HepG2 (cell line): ENCODE data around the gene COMP. TPM values are rescaled to one million over a fixed set of nuclear protein-coding genes. Genes with fewer than 3 reads are reported as not detected.
A peak's percentile ranks its signal among the peaks of the same experiment; 100 is the strongest.

Source experiments
- CENPT ChIP-seq: sonication (generic); formaldehyde crosslinking; IDR thresholded peaks from 2 replicates; pipeline ENCODE4 v1.8.0; 2022; ENCODE audit warnings: low read depth, mild to moderate bottlenecking, moderate library complexity, missing genetic modification reagents
- CHCHD3 ChIP-seq: sonication (generic); formaldehyde crosslinking; IDR thresholded peaks from 2 replicates; pipeline ENCODE4 v1.8.0; 2022; ENCODE audit warnings: mild to moderate bottlenecking, missing genetic modification reagents, moderate library complexity
- DRAP1 ChIP-seq: IDR thresholded peaks from 2 replicates; pipeline ENCODE4 v1.6.1; 2016; ENCODE audit warnings: missing genetic modification reagents, missing compliant biosample characterization
- ETV5 ChIP-seq: IDR thresholded peaks from 2 replicates; pipeline ENCODE4 v1.6.1; 2018; ENCODE audit warnings: missing biosample characterization, missing genetic modification reagents, inconsistent platforms, borderline replicate concordance
- FLYWCH1 ChIP-seq: sonication (generic); formaldehyde crosslinking; IDR thresholded peaks from 2 replicates; pipeline ENCODE4 v1.8.1; 2023; ENCODE audit warnings: mild to moderate bottlenecking, missing genetic modification reagents
- GLMP ChIP-seq: sonication (generic); formaldehyde crosslinking; IDR thresholded peaks from 2 replicates; pipeline ENCODE4 v1.9.0; 2021; ENCODE audit warnings: missing genetic modification reagents, mild to moderate bottlenecking, borderline replicate concordance
- GZF1 ChIP-seq: sonication (generic); formaldehyde crosslinking; IDR thresholded peaks from 2 replicates; pipeline ENCODE4 v1.5.1; 2020; ENCODE audit warnings: mild to moderate bottlenecking, missing genetic modification reagents
- JUNB ChIP-seq: sonication (generic); formaldehyde crosslinking; IDR thresholded peaks from 2 replicates; pipeline ENCODE4 v1.8.0; 2022; ENCODE audit warnings: missing genetic modification reagents, mild to moderate bottlenecking, borderline replicate concordance
- MED13 ChIP-seq: sonication (generic); formaldehyde crosslinking; IDR thresholded peaks from 2 replicates; pipeline ENCODE4 v1.5.0; 2020; ENCODE audit warnings: missing genetic modification reagents
- MXD4 ChIP-seq: IDR thresholded peaks from 2 replicates; pipeline ENCODE4 v1.6.1; 2016; ENCODE audit warnings: mild to moderate bottlenecking, missing biosample characterization, missing genetic modification reagents
- MYNN ChIP-seq: sonication (generic); formaldehyde crosslinking; IDR thresholded peaks from 2 replicates; pipeline ENCODE4 v1.4.0; 2020; ENCODE audit warnings: mild to moderate bottlenecking, low read depth, missing genetic modification reagents
- PAWR ChIP-seq: sonication (generic); formaldehyde crosslinking; IDR thresholded peaks from 2 replicates; pipeline ENCODE4 v1.4.0; 2020; ENCODE audit warnings: missing genetic modification reagents, mild to moderate bottlenecking, borderline replicate concordance
- PPARG ChIP-seq: conservative IDR thresholded peaks from 2 replicates; pipeline ENCODE4 v1.6.1; 2016; ENCODE audit warnings: missing biosample characterization, missing genetic modification reagents
- RAD51 ChIP-seq: fragments of 450-650 bp; IDR thresholded peaks from 2 replicates; pipeline ENCODE4 v1.6.1; 2016; ENCODE audit warnings: borderline replicate concordance
- SAP130 ChIP-seq: IDR thresholded peaks from 2 replicates; pipeline ENCODE4 v1.6.1; 2016; ENCODE audit warnings: low read depth
- SP4 ChIP-seq: sonication (generic); formaldehyde crosslinking; IDR thresholded peaks from 2 replicates; pipeline ENCODE4 v1.8.1; 2023; ENCODE audit warnings: mild to moderate bottlenecking, missing genetic modification reagents
- TBX2 ChIP-seq: sonication (generic); formaldehyde crosslinking; IDR thresholded peaks from 2 replicates; pipeline ENCODE4 v1.5.0; 2020; ENCODE audit warnings: missing genetic modification reagents, mild to moderate bottlenecking, borderline replicate concordance
- TCF7 ChIP-seq: sonication (generic); IDR thresholded peaks from 2 replicates; pipeline ENCODE4 v1.6.1; 2016; ENCODE audit warnings: antibody characterized with exemption, low read depth
- ZBTB42 ChIP-seq: sonication (generic); formaldehyde crosslinking; IDR thresholded peaks from 2 replicates; pipeline ENCODE4 v1.5.0; 2020; ENCODE audit warnings: mild to moderate bottlenecking, missing genetic modification reagents
- ZFY ChIP-seq: sonication (generic); formaldehyde crosslinking; IDR thresholded peaks from 2 replicates; pipeline ENCODE4 v1.4.0; 2020; ENCODE audit warnings: missing genetic modification reagents
- ZNF121 ChIP-seq: sonication (generic); formaldehyde crosslinking; IDR thresholded peaks from 2 replicates; pipeline ENCODE4 v1.5.0; 2020; ENCODE audit warnings: mild to moderate bottlenecking, missing genetic modification reagents
- ZNF136 ChIP-seq: sonication (generic); formaldehyde crosslinking; IDR thresholded peaks from 2 replicates; pipeline ENCODE4 v1.8.1; 2022; ENCODE audit warnings: low read depth, mild to moderate bottlenecking, moderate library complexity, missing genetic modification reagents
- ZNF354B ChIP-seq: sonication (generic); formaldehyde crosslinking; IDR thresholded peaks from 2 replicates; pipeline ENCODE4 v1.8.0; 2022; ENCODE audit warnings: mild to moderate bottlenecking, missing genetic modification reagents
- ZNF468 ChIP-seq: sonication (generic); formaldehyde crosslinking; IDR thresholded peaks from 2 replicates; pipeline ENCODE4 v1.8.0; 2022; ENCODE audit warnings: mild to moderate bottlenecking, moderate library complexity, missing genetic modification reagents
- ZNF503 ChIP-seq: sonication (generic); formaldehyde crosslinking; IDR thresholded peaks from 2 replicates; pipeline ENCODE4 v1.4.0; 2020; ENCODE audit warnings: missing genetic modification reagents
- ZNF510 ChIP-seq: sonication (generic); formaldehyde crosslinking; IDR thresholded peaks from 2 replicates; pipeline ENCODE4 v1.4.0; 2020; ENCODE audit warnings: low read depth, mild to moderate bottlenecking, missing genetic modification reagents
- ZNF564 ChIP-seq: sonication (generic); formaldehyde crosslinking; IDR thresholded peaks from 2 replicates; pipeline ENCODE4 v1.8.1; 2023; ENCODE audit warnings: mild to moderate bottlenecking, missing genetic modification reagents
- ZNF605 ChIP-seq: sonication (generic); formaldehyde crosslinking; IDR thresholded peaks from 2 replicates; pipeline ENCODE4 v1.8.0; 2022; ENCODE audit warnings: mild to moderate bottlenecking, missing genetic modification reagents
- ZNF75D ChIP-seq: sonication (generic); formaldehyde crosslinking; IDR thresholded peaks from 2 replicates; pipeline ENCODE4 v1.8.1; 2023; ENCODE audit warnings: missing genetic modification reagents, mild to moderate bottlenecking, borderline replicate concordance
- polyA plus RNA-seq, 8 experiments: library from polyadenylated mRNA; depleted of rRNA in 3 of 8; stranded (reverse) in 7 of 8; unstranded in 1 of 8; fragments of >200 nt; fragmentation: Illumina TruSeq in 4 of 8; extraction: Trizol in 4 of 8; gene quantifications; 2 replicates each; pipeline versions ENCODE4 v1.2.1 to v1.2.3, GENCODE V29; 2011 to 2016; ENCODE audit warnings: low read depth in 4 of 8, missing spikeins in 1 of 8, mixed read lengths in 1 of 8; ENCODE audit not compliant: insufficient read depth in 1 of 8
- total RNA-seq, 5 experiments: library from RNA; depleted of rRNA; stranded (reverse); fragments of >200 nt; fragmentation: Illumina TruSeq; extraction: Trizol; gene quantifications; 2 replicates each; pipeline ENCODE4 v1.2.3, GENCODE V29; 2016; ENCODE audit warnings: low read depth in 1 of 5

Gene COMP
- total and polyA plus RNA-seq, 2 of the 13 experiments (the other 11 are each of a cell fraction or from before 2014, with no cell fraction given) = 0.04 to 0.13 TPM

- TF ChIP-seq ZNF468 (CRISPR knock-in tag) (no peak), PAWR (CRISPR knock-in tag) (no peak), ZNF503 (CRISPR knock-in tag) (peak; percentile 51; the same call in 1 of the 2 replicates), ZNF605 (no peak), TBX2 (CRISPR knock-in tag) (peak; percentile 71), ZNF354B (CRISPR knock-in tag) (no peak), ZNF121 (CRISPR knock-in tag) (0 out of 2 replicates have a peak, but pooled peaks have one; percentile 9), PPARG (peak; percentile 84), MYNN (no peak), CENPT (no peak), MXD4 (CRISPR knock-in tag) (no peak), SP4 (CRISPR knock-in tag) (no peak), CHCHD3 (no peak), GLMP (CRISPR knock-in tag) (no peak), ZNF136 (CRISPR knock-in tag) (no peak), ZNF75D (CRISPR knock-in tag) (no peak), TCF7 (no peak), JUNB (CRISPR knock-in tag) (no peak), ZFY (CRISPR knock-in tag) (0 out of 2 replicates have a peak, but pooled peaks have one; percentile 18), GZF1 (CRISPR knock-in tag) (no peak), RAD51 (no peak), ETV5 (CRISPR knock-in tag) (peak; percentile 21; the same call in 1 of the 2 replicates), ZBTB42 (no peak), ZNF510 (CRISPR knock-in tag) (no peak), MED13 (CRISPR knock-in tag) (no peak), DRAP1 (CRISPR knock-in tag) (no peak), SAP130 (CRISPR knock-in tag) (peak; percentile 66), ZNF564 (no peak), FLYWCH1 (no peak)
These were observed 7.6 kb upstream of the COMP start (continued) for GRCh38 chr19:18798384-18799352.
